Endothelial cell of umbilical vein (primary cell): ENCODE data around the gene PCDHGA4. TPM values are rescaled to one million over a fixed set of nuclear protein-coding genes. Genes with fewer than 3 reads are reported as not detected.
"Not testable (repeated sequence)": the region's sequence is repeated elsewhere in the genome, so short reads cannot be mapped to it uniquely, and the experiment has no call there.

Experiments
- BruUV-seq: library from RNA; stranded (reverse); fragments of 400-500 nt; replicated peaks from 2 replicates; lab custom pipeline; 2021; lab: Mats Ljungman, UMichigan
- CTCF ChIA-PET: fragments of 300-600, 350-600 bp; sonication (Branson Sonifier 250); formaldehyde crosslinking; loops from one replicate; lab custom pipeline; 2021; ENCODE audit warnings: antibody characterized with exemption, inconsistent platforms; lab: Charles Lee
- POLR2A ChIA-PET: fragments of 300-600, 350-600 bp; sonication (Branson Sonifier 250); formaldehyde crosslinking; loops from one replicate; lab custom pipeline; 2021; ENCODE audit warnings: antibody characterized with exemption, inconsistent platforms; lab: Charles Lee
- DNase-seq: peaks from one replicate; pipeline ENCODE4 v3.0.0-alpha.2; 2011; ENCODE audit warnings: low read depth, low spot score
- FAIRE-seq: peaks from 2 replicates; lab custom pipeline; 2011; peaks lifted over from hg19 to GRCh38; lab: Jason Lieb, UNC
- H2AFZ ChIP-seq: 2 replicates; pipeline ENCODE4 v1.6.0; 2012; ENCODE audit warnings: low read depth, low read length, control low read depth, inconsistent platforms
- H3K27ac ChIP-seq: 2 replicates; pipeline ENCODE4 v1.5.1; 2011; ENCODE audit warnings: low read depth, mild to moderate bottlenecking, control low read depth, low read length, moderate library complexity; ENCODE audit not compliant: insufficient read depth
- H3K27me3 ChIP-seq, 2 experiments: 2 replicates each; pipeline versions ENCODE4 v1.6.0 to v1.6.1; 2011; ENCODE audit warnings: low read length in 2 of 2, mixed read lengths in 1 of 2; ENCODE audit not compliant: control insufficient read depth in 2 of 2, insufficient read depth in 2 of 2
- H3K36me3 ChIP-seq, 2 experiments: 2 replicates in 1 of 2; 3 replicates in 1 of 2; pipeline ENCODE4 v1.5.1; 2011; ENCODE audit warnings: low read length in 2 of 2, mild to moderate bottlenecking in 1 of 2, moderate library complexity in 1 of 2; ENCODE audit not compliant: control insufficient read depth in 2 of 2, insufficient read depth in 2 of 2; ENCODE audit errors: extremely low read depth in 1 of 2
- H3K4me1 ChIP-seq: 3 replicates; pipeline ENCODE4 v1.5.1; 2011; ENCODE audit warnings: mild to moderate bottlenecking, low read length; ENCODE audit not compliant: control insufficient read depth, insufficient read depth; ENCODE audit errors: extremely low read depth
- H3K4me2 ChIP-seq: 2 replicates; pipeline ENCODE4 v1.6.1; 2011; ENCODE audit warnings: low read length, control low read depth, mixed read lengths; ENCODE audit not compliant: insufficient read depth
- H3K4me3 ChIP-seq, 3 experiments: fragments of 200-600 bp in 1 of 3; sonication (generic), shearing (Covaris generic) in 1 of 3; replicated peaks in 1 of 3; 2 replicates each; pipeline ENCODE4 v1.5.1; 2011 to 2016; ENCODE audit warnings: control low read depth in 3 of 3, low read length in 3 of 3, mild to moderate bottlenecking in 2 of 3, inconsistent platforms in 1 of 3, low read depth in 1 of 3, moderate library complexity in 1 of 3; ENCODE audit not compliant: insufficient read depth in 1 of 3
- H3K79me2 ChIP-seq: 2 replicates; pipeline ENCODE4 v1.6.0; 2012; ENCODE audit warnings: low read length, inconsistent platforms; ENCODE audit not compliant: control insufficient read depth, insufficient read depth
- H3K9ac ChIP-seq: replicated peaks from 2 replicates; pipeline ENCODE3; 2011; ENCODE audit warnings: low read length, control low read depth; ENCODE audit not compliant: insufficient read depth; ENCODE audit errors: extremely low read depth
- H3K9me1 ChIP-seq: replicated peaks from 3 replicates; pipeline ENCODE4 v1.6.0; 2011; ENCODE audit warnings: mild to moderate bottlenecking, low read length; ENCODE audit not compliant: control insufficient read depth, insufficient read depth; ENCODE audit errors: extremely low read depth
- H3K9me3 ChIP-seq: replicated peaks from 2 replicates; pipeline ENCODE4 v1.5.1; 2012; ENCODE audit warnings: low read length, inconsistent platforms; ENCODE audit not compliant: control insufficient read depth, insufficient read depth
- H4K20me1 ChIP-seq: replicated peaks from 2 replicates; pipeline ENCODE3; 2011; ENCODE audit warnings: mild to moderate bottlenecking, low read length; ENCODE audit not compliant: control insufficient read depth, insufficient read depth; ENCODE audit errors: extremely low read depth
- dilution Hi-C: fragments of 300-500 bp; cut with MboI; formaldehyde crosslinking; loops from one replicate; pipeline ENCODE4 v1.15.0; 2019; ENCODE audit warnings: low sequenced_read_pairs; ENCODE audit not compliant: extremely low pct_ligation_motif_present
- intact Hi-C: fragments of 100-400 bp; cut with micrococcal nuclease; formaldehyde crosslinking; loops from one replicate; pipeline ENCODE4 v1.10.0; 2022
- polyA plus RNA-seq, 4 experiments: library from polyadenylated mRNA; depleted of rRNA in 3 of 4; stranded (reverse) in 3 of 4; unstranded in 1 of 4; fragments of >200 nt; gene quantifications; 2 replicates each; pipeline versions ENCODE4 v1.2.1 to v1.2.3, GENCODE V29; 2011 to 2012; ENCODE audit warnings: missing spikeins in 1 of 4
- total RNA-seq: library from RNA; stranded (reverse); gene quantifications from 2 replicates; pipeline ENCODE4 v1.2.3, GENCODE V29; 2021
- TF ChIP-seq, protein P1 (sequence below), 2 donors: IDR thresholded peaks; 1 replicate in 1 of 2; 2 replicates in 1 of 2; pipeline ENCODE4 v1.5.1; 2011; ENCODE audit warnings: low read length in 2 of 2, mild to moderate bottlenecking in 2 of 2, moderate library complexity in 2 of 2, control low read depth in 1 of 2, inconsistent platforms in 1 of 2, low read depth in 1 of 2; ENCODE audit not compliant: insufficient read depth in 1 of 2; ENCODE audit errors: extremely low read depth in 1 of 2

PCDHGA4 gene
- total and polyA plus RNA-seq, 2 donors (not counting 3 experiments of a cell fraction or from before 2014, with no cell fraction given) = 2.6 to 3.0 TPM

DNA sequence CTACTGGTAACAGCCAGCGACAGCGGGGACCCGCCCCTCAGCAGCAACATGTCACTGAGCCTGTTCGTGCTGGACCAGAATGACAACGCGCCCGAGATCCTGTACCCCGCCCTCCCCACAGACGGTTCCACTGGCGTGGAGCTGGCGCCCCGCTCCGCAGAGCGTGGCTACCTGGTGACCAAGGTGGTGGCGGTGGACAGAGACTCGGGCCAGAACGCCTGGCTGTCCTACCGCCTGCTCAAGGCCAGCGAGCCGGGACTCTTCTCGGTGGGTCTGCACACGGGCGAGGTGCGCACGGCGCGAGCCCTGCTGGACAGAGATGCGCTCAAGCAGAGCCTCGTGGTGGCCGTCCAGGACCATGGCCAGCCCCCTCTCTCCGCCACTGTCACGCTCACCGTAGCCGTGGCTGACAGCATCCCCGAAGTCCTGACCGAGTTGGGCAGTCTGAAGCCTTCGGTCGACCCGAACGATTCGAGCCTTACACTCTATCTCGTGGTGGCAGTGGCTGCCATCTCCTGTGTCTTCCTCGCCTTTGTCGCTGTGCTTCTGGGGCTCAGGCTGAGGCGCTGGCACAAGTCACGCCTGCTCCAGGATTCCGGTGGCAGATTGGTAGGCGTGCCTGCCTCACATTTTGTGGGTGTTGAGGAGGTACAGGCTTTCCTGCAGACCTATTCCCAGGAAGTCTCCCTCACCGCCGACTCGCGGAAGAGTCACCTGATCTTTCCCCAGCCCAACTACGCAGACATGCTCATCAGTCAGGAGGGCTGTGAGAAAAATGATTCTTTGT, 39.8 kb downstream of the PCDHGA4 start:
- CTCF ChIA-PET = interaction anchor here (1.0 to 3.5 kb wide), 3 partner anchors 13 to 171 kb away, joined by 3 to 21 read pairs (median 3); partner anchors contain the start of genes PCDHB14 and PCDHGA7
- peaks cover 32 to 81% of the 10 kb centered on the region in 2 experiments for H3K27me3 ChIP-seq
- intact Hi-C loops, DNase-seq, H3K9ac ChIP-seq, H3K27ac ChIP-seq, BruUV-seq, FAIRE-seq, H3K4me1 ChIP-seq, POLR2A ChIA-PET, H4K20me1 ChIP-seq, H3K4me2 ChIP-seq, H2AFZ ChIP-seq, H3K79me2 ChIP-seq, H3K9me1 ChIP-seq, dilution Hi-C loops, H3K9me3 ChIP-seq, H3K4me3 ChIP-seq, H3K36me3 ChIP-seq: not testable (repeated sequence)

DNA sequence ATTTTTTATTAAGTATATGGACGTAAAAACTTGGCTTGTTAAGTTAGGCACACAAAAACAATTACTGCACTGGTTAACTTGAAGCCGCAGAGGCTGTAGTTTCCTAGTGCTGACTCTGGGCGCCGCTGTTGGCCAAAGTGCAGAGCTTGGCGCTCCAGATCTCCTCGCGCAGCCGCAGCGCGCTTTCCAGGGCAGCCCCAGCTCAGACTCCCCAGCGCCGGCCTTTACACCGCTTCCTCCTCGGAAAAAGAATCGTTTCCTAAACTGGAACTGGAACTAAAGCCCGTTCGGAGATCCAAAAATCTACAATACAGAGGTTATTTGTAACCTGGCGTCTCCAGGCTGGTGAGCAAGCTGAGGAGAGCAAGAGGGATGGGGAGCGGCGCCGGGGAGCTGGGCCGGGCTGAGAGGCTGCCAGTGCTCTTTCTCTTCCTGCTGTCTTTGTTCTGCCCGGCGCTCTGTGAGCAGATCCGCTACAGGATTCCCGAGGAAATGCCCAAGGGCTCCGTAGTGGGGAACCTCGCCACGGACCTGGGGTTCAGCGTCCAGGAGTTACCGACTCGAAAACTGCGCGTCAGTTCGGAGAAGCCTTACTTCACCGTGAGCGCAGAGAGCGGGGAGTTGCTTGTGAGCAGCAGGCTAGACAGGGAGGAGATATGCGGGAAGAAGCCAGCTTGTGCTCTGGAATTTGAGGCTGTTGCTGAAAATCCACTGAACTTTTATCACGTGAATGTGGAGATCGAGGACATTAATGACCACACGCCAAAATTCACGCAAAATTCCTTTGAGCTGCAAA, 43.1 kb downstream of the PCDHGA4 start, which contains the start of gene PCDHGB5:
Gene PCDHGB5 (plus strand): TSS at position 192 of the 796 bp plus-strand sequence. CDS start 181 bp downstream, at position 373.
- Histone ChIP-seq H3K9ac (peak within 1 kb of the TSS; percentile 6), H3K4me3 (peak within 1 kb of the TSS in 1 of 3 experiments; percentile 23), H3K4me2 (peak within 1 kb of the TSS; percentile 5), H3K27me3 (peaks cover 34 to 69% of the 10 kb centered on the region in 2 experiments)
- H3K4me1 ChIP-seq, H2AFZ ChIP-seq, H3K9me3 ChIP-seq, H4K20me1 ChIP-seq, H3K36me3 ChIP-seq, H3K27ac ChIP-seq, dilution Hi-C loops, intact Hi-C loops, H3K79me2 ChIP-seq, H3K9me1 ChIP-seq: not testable (repeated sequence)
- CTCF ChIA-PET = interaction anchor here (0.6 to 3.5 kb wide), 25 partner anchors 8 to 169 kb away, joined by 3 to 45 read pairs (median 9); partner anchors contain the start of genes PCDHGA10, PCDHGA11, PCDHGA12 and PCDHGA2
- FAIRE-seq = peak; percentile 85
- BruUV-seq = TSS peak; percentile 48
- peak; percentile 44 for DNase-seq
- POLR2A ChIA-PET = interaction anchor here (1.5 kb wide), 1 partner anchor 166 kb away, joined by 3 read pairs; no protein-coding TSS in a partner anchor
- TF ChIP-seq, protein P1, sequence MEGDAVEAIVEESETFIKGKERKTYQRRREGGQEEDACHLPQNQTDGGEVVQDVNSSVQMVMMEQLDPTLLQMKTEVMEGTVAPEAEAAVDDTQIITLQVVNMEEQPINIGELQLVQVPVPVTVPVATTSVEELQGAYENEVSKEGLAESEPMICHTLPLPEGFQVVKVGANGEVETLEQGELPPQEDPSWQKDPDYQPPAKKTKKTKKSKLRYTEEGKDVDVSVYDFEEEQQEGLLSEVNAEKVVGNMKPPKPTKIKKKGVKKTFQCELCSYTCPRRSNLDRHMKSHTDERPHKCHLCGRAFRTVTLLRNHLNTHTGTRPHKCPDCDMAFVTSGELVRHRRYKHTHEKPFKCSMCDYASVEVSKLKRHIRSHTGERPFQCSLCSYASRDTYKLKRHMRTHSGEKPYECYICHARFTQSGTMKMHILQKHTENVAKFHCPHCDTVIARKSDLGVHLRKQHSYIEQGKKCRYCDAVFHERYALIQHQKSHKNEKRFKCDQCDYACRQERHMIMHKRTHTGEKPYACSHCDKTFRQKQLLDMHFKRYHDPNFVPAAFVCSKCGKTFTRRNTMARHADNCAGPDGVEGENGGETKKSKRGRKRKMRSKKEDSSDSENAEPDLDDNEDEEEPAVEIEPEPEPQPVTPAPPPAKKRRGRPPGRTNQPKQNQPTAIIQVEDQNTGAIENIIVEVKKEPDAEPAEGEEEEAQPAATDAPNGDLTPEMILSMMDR (IDR thresholded peaks at IDR 0.05; ENCODE audit: extremely low read depth in 1 of 2, insufficient read depth in 1 of 2, low read depth in 1 of 2, low read length in 2 of 2) = peak; percentile 59 to 62
